IMR-90 (cell line): ENCODE data around the gene LEP. TPM values are rescaled to one million over a fixed set of nuclear protein-coding genes. Genes with fewer than 3 reads are reported as not detected.

Source experiments
- ATAC-seq: fragments of 200-7000 bp; cut with Tn5 transposase; 2 replicates; pipeline ENCODE4 v1.9.1; 2020; ENCODE audit warnings: low read depth, mild to moderate bottlenecking, moderate library complexity
- BruUV-seq: library from RNA; stranded (reverse); fragments of 400-500 nt; replicated peaks from 2 replicates; lab custom pipeline; 2021; lab: Mats Ljungman, UMichigan
- CTCF ChIA-PET: fragments of 300-600 bp; formaldehyde crosslinking; extraction: SDS; loops from one replicate; lab custom pipeline; 2021; ENCODE audit warnings: antibody characterized with exemption; lab: Yijun Ruan, JAX
- POLR2A ChIA-PET: fragments of 300-600 bp; sonication (Branson Sonifier 250); formaldehyde crosslinking; loops from one replicate; lab custom pipeline; 2022; ENCODE audit warnings: antibody characterized with exemption; ENCODE audit not compliant: unreplicated experiment; lab: Charles Lee
- DNase-seq: peaks from one replicate; pipeline ENCODE4 v3.0.0; 2013
- H2AFZ ChIP-seq: replicated peaks from 2 replicates; pipeline ENCODE3; 2013; ENCODE audit warnings: low read length, mild to moderate bottlenecking; ENCODE audit not compliant: poor library complexity
- H2AK5ac ChIP-seq: 2 replicates; pipeline ENCODE4 v1.6.1; 2013; ENCODE audit warnings: low read depth, low read length, inconsistent platforms
- H2AK9ac ChIP-seq: replicated peaks from 2 replicates; pipeline ENCODE3; 2013; ENCODE audit warnings: mild to moderate bottlenecking, low read depth, low read length, moderate library complexity; ENCODE audit not compliant: poor library complexity
- H2BK120ac ChIP-seq: 2 replicates; pipeline ENCODE4 v1.6.1; 2013; ENCODE audit warnings: low read depth, low read length, inconsistent platforms
- H2BK15ac ChIP-seq: 3 replicates; pipeline ENCODE4 v1.6.1; 2013; ENCODE audit warnings: low read depth, low read length, inconsistent platforms
- H2BK20ac ChIP-seq: 2 replicates; pipeline ENCODE4 v1.6.1; 2013; ENCODE audit warnings: low read depth, mild to moderate bottlenecking, inconsistent platforms, low read length, moderate library complexity
- H2BK5ac ChIP-seq: 2 replicates; pipeline ENCODE4 v1.6.1; 2013; ENCODE audit warnings: mild to moderate bottlenecking, low read depth, low read length, inconsistent platforms; ENCODE audit not compliant: poor library complexity, severe bottlenecking
- H3K14ac ChIP-seq: replicated peaks from 2 replicates; pipeline ENCODE4 v1.6.1; 2013; ENCODE audit warnings: low read depth, low read length, inconsistent platforms
- H3K18ac ChIP-seq: 2 replicates; pipeline ENCODE4 v1.6.1; 2013; ENCODE audit warnings: low read depth, low read length, control low read depth
- H3K23ac ChIP-seq: 2 replicates; pipeline ENCODE4 v1.6.1; 2013; ENCODE audit warnings: low read depth, low read length, inconsistent platforms
- H3K27ac ChIP-seq: 2 replicates; pipeline ENCODE4 v1.5.1; 2013; ENCODE audit warnings: mild to moderate bottlenecking, control low read depth, low read length; ENCODE audit not compliant: insufficient read depth
- H3K27me3 ChIP-seq: 2 replicates; pipeline ENCODE4 v1.6.1; 2013; ENCODE audit warnings: low read length; ENCODE audit not compliant: control insufficient read depth, insufficient read depth
- H3K36me3 ChIP-seq: 2 replicates; pipeline ENCODE4 v1.6.1; 2013; ENCODE audit warnings: low read length, mixed read lengths; ENCODE audit not compliant: control insufficient read depth, insufficient read depth
- H3K4ac ChIP-seq: 2 replicates; pipeline ENCODE4 v1.6.1; 2013; ENCODE audit warnings: low read depth, low read length, inconsistent platforms
- H3K4me1 ChIP-seq: 2 replicates; pipeline ENCODE4 v1.6.1; 2013; ENCODE audit warnings: low read length, mixed read lengths; ENCODE audit not compliant: control insufficient read depth, insufficient read depth
- H3K4me2 ChIP-seq: 2 replicates; pipeline ENCODE4 v1.6.1; 2013; ENCODE audit warnings: low read depth, mild to moderate bottlenecking, control low read depth, low read length, moderate library complexity
- H3K4me3 ChIP-seq: 2 replicates; pipeline ENCODE4 v1.5.1; 2013; ENCODE audit warnings: low read depth, mild to moderate bottlenecking, control low read depth, low read length, moderate library complexity; ENCODE audit not compliant: insufficient read depth
- H3K56ac ChIP-seq: 2 replicates; pipeline ENCODE4 v1.6.1; 2013; ENCODE audit warnings: low read length, inconsistent platforms; ENCODE audit not compliant: insufficient read depth; ENCODE audit errors: extremely low read depth
- H3K79me1 ChIP-seq, 2 experiments: 2 replicates each; pipeline ENCODE4 v1.6.1; 2013; ENCODE audit warnings: low read length in 2 of 2, inconsistent platforms in 1 of 2, low read depth in 1 of 2
- H3K9ac ChIP-seq: 2 replicates; pipeline ENCODE4 v1.6.1; 2013; ENCODE audit warnings: low read depth, low read length, control low read depth
- H3K9me1 ChIP-seq: 2 replicates; pipeline ENCODE4 v1.6.1; 2013; ENCODE audit warnings: low read length, inconsistent platforms; ENCODE audit not compliant: insufficient read depth
- H3K9me3 ChIP-seq: 2 replicates; pipeline ENCODE4 v1.6.1; 2013; ENCODE audit warnings: low read length; ENCODE audit not compliant: control insufficient read depth, insufficient read depth
- H4K20me1 ChIP-seq: 2 replicates; pipeline ENCODE4 v1.6.1; 2013; ENCODE audit warnings: low read length, inconsistent platforms; ENCODE audit not compliant: insufficient read depth
- H4K5ac ChIP-seq: 2 replicates; pipeline ENCODE4 v1.6.1; 2013; ENCODE audit warnings: mild to moderate bottlenecking, low read depth, low read length, control low read depth
- H4K8ac ChIP-seq, 2 experiments: 2 replicates each; pipeline ENCODE4 v1.6.1; 2013; ENCODE audit warnings: low read depth in 2 of 2, low read length in 2 of 2, control low read depth in 1 of 2, inconsistent platforms in 1 of 2
- H4K91ac ChIP-seq: 2 replicates; pipeline ENCODE4 v1.6.1; 2013; ENCODE audit warnings: low read depth, low read length, inconsistent platforms; ENCODE audit not compliant: insufficient read depth
- WGBS, 2 experiments: methylation state at CpG; one replicate each; pipeline versions ENCODE4 v1.1.5 to v1.1.7; 2013; ENCODE audit warnings: missing lambda C conversion rate in 2 of 2; ENCODE audit not compliant: insufficient read length in 1 of 2; ENCODE audit errors: extremely low coverage in 2 of 2; 5-methylcytosine and 5-hydroxymethylcytosine counted together
- dilution Hi-C: fragments of 300-500 bp; cut with HindIII; formaldehyde crosslinking; loops from one replicate; pipeline ENCODE4 v1.14.3; 2018; ENCODE audit warnings: low sequenced_read_pairs; ENCODE audit not compliant: unreplicated experiment
- in situ Hi-C: fragments of 300-500 bp; cut with MboI; formaldehyde crosslinking; loops from 3 replicates; pipeline ENCODE4 v1.14.3; 2019; ENCODE audit warnings: low sequenced_read_pairs, inconsistent platforms, mixed read lengths
- intact Hi-C: fragments of 100-400 bp; cut with micrococcal nuclease; formaldehyde crosslinking; loops from 2 replicates; pipeline ENCODE4 v1.10.0; 2022
- polyA plus RNA-seq, 3 experiments: library from polyadenylated mRNA; depleted of rRNA; stranded (reverse); fragments of >200 nt; gene quantifications; 2 replicates each; pipeline ENCODE4 v1.2.3, GENCODE V29; 2012; ENCODE audit warnings: low replicate concordance in 1 of 3
- total RNA-seq: library from RNA; depleted of rRNA; stranded (reverse); fragments of >200 nt; gene quantifications from 2 replicates; pipeline ENCODE4 v1.2.3, GENCODE V29; 2012
- TF ChIP-seq, protein P1 (sequence below): fragments of 150-350 bp; IDR thresholded peaks from 2 replicates; pipeline ENCODE4 v1.6.1; 2016; ENCODE audit warnings: low read depth, mild to moderate bottlenecking, low read length, moderate library complexity, borderline replicate concordance

The LEP gene
- total and polyA plus RNA-seq, 2 of the 4 experiments (the other 2 are of a cell fraction): not detected

DNA sequence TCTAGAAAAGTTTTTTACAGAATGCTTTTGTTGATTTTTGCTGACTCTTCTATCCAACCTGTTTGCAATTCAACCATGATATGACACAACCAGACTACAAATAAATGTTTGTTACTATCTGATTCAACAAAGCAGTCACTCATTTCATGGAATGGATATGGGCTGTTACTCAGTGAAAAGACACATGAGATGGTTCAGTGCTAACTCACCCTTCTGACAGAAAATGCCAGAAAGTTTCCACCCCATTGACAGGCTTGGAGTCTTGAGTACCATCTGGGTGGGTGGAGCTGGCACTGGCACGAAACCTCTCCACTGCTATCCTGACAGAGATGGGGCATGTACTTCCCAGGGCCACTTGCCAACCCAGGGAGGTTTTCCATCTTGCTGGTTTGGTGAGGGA, 63.1 kb downstream of the LEP start:
- no peak overlapping the region for H3K56ac ChIP-seq
- no peaks in the 10 kb centered on the region; a peak in 2 of 4 replicates for H3K79me1 ChIP-seq
- no peak overlapping the region for H2BK15ac ChIP-seq
- no peak overlapping the region for H4K91ac ChIP-seq
- WGBS, 2 experiments: no CpG with 5 or more reads among the region's 1 CpG
- in situ Hi-C loops (no loop called here), intact Hi-C loops (no loop called here), dilution Hi-C loops (no loop called here)
- DNase-seq: no peak
- no TSS peak for BruUV-seq
- no peaks in the 10 kb centered on the region for H3K9me3 ChIP-seq
- ATAC-seq: no peak
- no peak overlapping the region for H3K23ac ChIP-seq
- no peak overlapping the region for H3K18ac ChIP-seq
- H3K36me3 ChIP-seq: peaks cover 27% of the 10 kb centered on the region
- ChIA-PET CTCF (no interaction called here), POLR2A (no interaction called here)
- H3K27ac ChIP-seq: no peak overlapping the region
- H4K20me1 ChIP-seq: no peaks in the 10 kb centered on the region
- TF ChIP-seq, protein P1, sequence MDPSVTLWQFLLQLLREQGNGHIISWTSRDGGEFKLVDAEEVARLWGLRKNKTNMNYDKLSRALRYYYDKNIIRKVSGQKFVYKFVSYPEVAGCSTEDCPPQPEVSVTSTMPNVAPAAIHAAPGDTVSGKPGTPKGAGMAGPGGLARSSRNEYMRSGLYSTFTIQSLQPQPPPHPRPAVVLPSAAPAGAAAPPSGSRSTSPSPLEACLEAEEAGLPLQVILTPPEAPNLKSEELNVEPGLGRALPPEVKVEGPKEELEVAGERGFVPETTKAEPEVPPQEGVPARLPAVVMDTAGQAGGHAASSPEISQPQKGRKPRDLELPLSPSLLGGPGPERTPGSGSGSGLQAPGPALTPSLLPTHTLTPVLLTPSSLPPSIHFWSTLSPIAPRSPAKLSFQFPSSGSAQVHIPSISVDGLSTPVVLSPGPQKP: no peak
- no peaks in the 10 kb centered on the region for H3K27me3 ChIP-seq
- H2BK5ac ChIP-seq: no peak overlapping the region
- H4K5ac ChIP-seq: no peak overlapping the region
- no peak overlapping the region for H2BK20ac ChIP-seq
- H3K9ac ChIP-seq: no peak overlapping the region
- no peaks in the 10 kb centered on the region for H3K4me1 ChIP-seq
- H3K4ac ChIP-seq: no peak overlapping the region
- H2AFZ ChIP-seq: no peak overlapping the region
- H3K9me1 ChIP-seq: peaks cover 5% of the 10 kb centered on the region; the same call in 1 of the 2 replicates
- H3K4me3 ChIP-seq: no peak overlapping the region
- no peak overlapping the region for H2BK120ac ChIP-seq
- no peak overlapping the region for H3K14ac ChIP-seq
- no peak overlapping the region for H2AK5ac ChIP-seq
- no peak overlapping the region for H4K8ac ChIP-seq
- no peak overlapping the region for H2AK9ac ChIP-seq
- no peak overlapping the region for H3K4me2 ChIP-seq
